HG03457 (cell line): ENCODE data around the gene KIF3A.

ENCODE experiments used
- ATAC-seq: cut with Tn5 transposase; IDR thresholded peaks from one replicate; pipeline ENCODE4 v1.9.1; 2021; ENCODE audit warnings: moderate number of reproducible peaks; ENCODE audit not compliant: unreplicated experiment

KIF3A gene

GRCh38 chr5:132679166-132679565, 58.2 kb downstream of the KIF3A start:
- no peak for ATAC-seq

- no peak for ATAC-seq
Measured at GRCh38 chr5:132678735-132679134, 58.6 kb downstream of the KIF3A start.

GRCh38 chr5:132677682-132678400, 59.5 kb downstream of the KIF3A start:
- ATAC-seq = no peak

GRCh38 chr5:132677191-132677590, 60.2 kb downstream of the KIF3A start:
- ATAC-seq = no peak

- ATAC-seq = no peak
Measured at GRCh38 chr5:132675936-132676689, 61.2 kb downstream of the KIF3A start.

GRCh38 chr5:132674671-132675506, 62.5 kb downstream of the KIF3A start:
- peak; percentile 55 for ATAC-seq

- ATAC-seq = no peak
Measured at GRCh38 chr5:132673939-132674630, 63.3 kb downstream of the KIF3A start, which contains the start of gene IL4. IL4 (plus strand) TSS chr5:132673989; CDS start chr5:132674051, 62 bp downstream.

- ATAC-seq = no peak
Measured at GRCh38 chr5:132673488-132673887, 63.9 kb downstream of the KIF3A start.

- ATAC-seq = no peak
Measured at GRCh38 chr5:132671000-132671399, 66.3 kb downstream of the KIF3A start.

- ATAC-seq = no peak
Measured at GRCh38 chr5:132669966-132670882, 67.1 kb downstream of the KIF3A start.

- ATAC-seq = no peak
Measured at GRCh38 chr5:132669455-132669820, 67.9 kb downstream of the KIF3A start.

GRCh38 chr5:132668706-132669454, 68.5 kb downstream of the KIF3A start:
- ATAC-seq = no peak

GRCh38 chr5:132667761-132668705, 69.3 kb downstream of the KIF3A start:
- ATAC-seq = no peak

GRCh38 chr5:132667309-132667708, 70.0 kb downstream of the KIF3A start:
- ATAC-seq = no peak

- no peak for ATAC-seq
Measured at GRCh38 chr5:132666310-132667123, 70.8 kb downstream of the KIF3A start.

GRCh38 chr5:132665574-132666080, 71.7 kb downstream of the KIF3A start:
- no peak for ATAC-seq

GRCh38 chr5:132664696-132665209, 72.6 kb downstream of the KIF3A start:
- no peak for ATAC-seq
